BE2C (cell line): ENCODE results near the gene AOC3.

Source experiments
- DNase-seq: peaks from one replicate; pipeline ENCODE4 v3.0.0-alpha.2; 2020
- H3K27me3 ChIP-seq: fragments of 250-450 bp; sonication (Bioruptor Pico); 2 replicates; pipeline ENCODE4 v1.5.1; 2020; ENCODE audit warnings: mild to moderate bottlenecking
- H3K36me3 ChIP-seq: fragments of 250-450 bp; sonication (Bioruptor Pico); 2 replicates; pipeline ENCODE4 v1.5.1; 2020; ENCODE audit warnings: mild to moderate bottlenecking
- H3K4me1 ChIP-seq: fragments of 250-450 bp; sonication (Bioruptor Pico); 2 replicates; pipeline ENCODE4 v1.5.1; 2020
- H3K4me3 ChIP-seq: 2 replicates; pipeline ENCODE4 v1.5.1; 2011; ENCODE audit warnings: low read depth, low read length
- H3K9me3 ChIP-seq: fragments of 250-450 bp; sonication (Bioruptor Pico); 2 replicates; pipeline ENCODE4 v1.5.1; 2020
- TF ChIP-seq, protein P1 (sequence below): IDR thresholded peaks from 2 replicates; pipeline ENCODE4 v1.5.1; 2012; ENCODE audit warnings: mild to moderate bottlenecking, low read depth, low read length

Gene AOC3

DNA sequence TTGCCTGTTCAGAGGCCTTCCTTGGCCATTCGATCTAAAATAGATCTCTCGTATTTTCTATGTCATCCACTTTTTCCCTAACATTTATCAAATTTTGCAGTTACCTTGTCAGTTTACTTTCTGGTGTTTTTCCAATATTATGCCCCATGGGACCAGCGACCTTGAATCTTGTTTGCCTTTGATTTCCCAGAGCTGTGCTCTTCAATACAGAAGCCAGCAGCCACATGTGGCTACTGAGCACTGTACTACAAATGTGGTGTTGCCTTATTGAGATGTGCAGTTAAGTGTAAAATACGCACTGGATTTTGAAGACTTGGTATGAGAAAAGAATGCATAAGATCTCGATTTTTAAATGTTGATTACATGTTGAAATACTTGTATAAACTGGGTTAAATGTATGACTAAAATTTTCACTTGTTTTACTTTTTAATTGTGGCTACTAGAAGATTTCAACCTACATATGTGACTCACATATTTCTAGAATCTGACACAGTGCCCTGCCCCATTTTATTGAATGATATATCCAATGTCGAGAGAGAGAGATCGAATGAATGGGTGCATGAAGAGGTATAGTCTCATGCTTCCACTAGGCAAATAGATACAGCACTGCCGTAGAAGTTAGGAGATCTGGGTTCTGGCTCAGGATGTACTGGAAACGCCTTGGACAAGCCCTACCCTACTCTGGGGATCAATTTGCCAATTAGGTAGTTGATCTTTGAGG, 18.6 kb upstream of the AOC3 start:
- peak overlapping the region; percentile 100 for H3K4me3 ChIP-seq
- no peak for DNase-seq
- peaks cover 6% of the 10 kb centered on the region; the same call in 1 of the 2 replicates for H3K27me3 ChIP-seq
- TF ChIP-seq, protein P1, sequence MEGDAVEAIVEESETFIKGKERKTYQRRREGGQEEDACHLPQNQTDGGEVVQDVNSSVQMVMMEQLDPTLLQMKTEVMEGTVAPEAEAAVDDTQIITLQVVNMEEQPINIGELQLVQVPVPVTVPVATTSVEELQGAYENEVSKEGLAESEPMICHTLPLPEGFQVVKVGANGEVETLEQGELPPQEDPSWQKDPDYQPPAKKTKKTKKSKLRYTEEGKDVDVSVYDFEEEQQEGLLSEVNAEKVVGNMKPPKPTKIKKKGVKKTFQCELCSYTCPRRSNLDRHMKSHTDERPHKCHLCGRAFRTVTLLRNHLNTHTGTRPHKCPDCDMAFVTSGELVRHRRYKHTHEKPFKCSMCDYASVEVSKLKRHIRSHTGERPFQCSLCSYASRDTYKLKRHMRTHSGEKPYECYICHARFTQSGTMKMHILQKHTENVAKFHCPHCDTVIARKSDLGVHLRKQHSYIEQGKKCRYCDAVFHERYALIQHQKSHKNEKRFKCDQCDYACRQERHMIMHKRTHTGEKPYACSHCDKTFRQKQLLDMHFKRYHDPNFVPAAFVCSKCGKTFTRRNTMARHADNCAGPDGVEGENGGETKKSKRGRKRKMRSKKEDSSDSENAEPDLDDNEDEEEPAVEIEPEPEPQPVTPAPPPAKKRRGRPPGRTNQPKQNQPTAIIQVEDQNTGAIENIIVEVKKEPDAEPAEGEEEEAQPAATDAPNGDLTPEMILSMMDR, result no peak
- no peaks in the 10 kb centered on the region for H3K9me3 ChIP-seq
- no peaks in the 10 kb centered on the region for H3K4me1 ChIP-seq
- peaks cover 31% of the 10 kb centered on the region for H3K36me3 ChIP-seq

DNA sequence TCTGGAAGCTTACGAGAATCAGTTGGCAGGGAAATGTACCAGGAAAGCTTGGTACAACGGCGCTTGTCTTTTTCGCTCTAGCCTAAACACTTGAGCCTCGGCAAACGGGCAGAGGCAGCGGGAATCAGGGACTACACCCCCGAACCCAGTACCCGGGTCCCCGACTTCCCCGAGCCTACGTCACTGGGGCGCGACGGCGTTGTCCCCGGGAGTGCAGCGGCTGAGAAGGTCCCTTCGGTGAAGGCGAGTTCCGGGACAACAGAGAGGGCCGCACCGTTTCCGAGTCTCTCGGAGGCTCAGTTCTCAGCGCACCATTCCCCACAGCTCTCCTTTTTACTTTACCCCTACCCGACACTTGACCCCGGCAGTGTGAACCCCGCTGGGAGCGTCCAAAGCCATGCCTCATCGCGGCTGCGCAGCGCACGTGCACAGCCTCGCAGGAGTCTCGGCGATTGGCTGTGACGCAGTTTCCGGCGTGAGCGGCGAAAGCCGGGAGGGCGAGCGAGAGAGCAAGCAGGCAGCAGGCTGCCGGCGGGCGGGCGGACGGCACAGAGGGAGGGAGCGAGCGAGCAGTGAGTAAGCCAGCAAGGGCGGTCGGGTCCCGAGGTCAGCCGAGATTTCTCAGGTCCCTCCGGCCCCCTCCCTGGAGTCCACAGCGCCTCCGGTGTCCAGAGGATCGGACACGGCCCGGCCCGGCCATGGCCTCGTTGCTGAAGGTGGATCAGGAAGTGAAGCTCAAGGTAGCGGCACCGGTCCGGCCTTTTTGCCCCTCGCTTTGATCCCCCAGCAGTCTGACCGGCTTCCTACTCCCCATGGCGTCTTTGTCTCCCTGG, 17.8 kb upstream of the AOC3 start, which contains the start of gene PSME3:
Gene PSME3, plus strand, starts transcription at position 464 of the 833 bp plus-strand sequence. Its CDS starts 235 bp downstream, at position 699.
- no peaks in the 10 kb centered on the region for H3K9me3 ChIP-seq

DNA sequence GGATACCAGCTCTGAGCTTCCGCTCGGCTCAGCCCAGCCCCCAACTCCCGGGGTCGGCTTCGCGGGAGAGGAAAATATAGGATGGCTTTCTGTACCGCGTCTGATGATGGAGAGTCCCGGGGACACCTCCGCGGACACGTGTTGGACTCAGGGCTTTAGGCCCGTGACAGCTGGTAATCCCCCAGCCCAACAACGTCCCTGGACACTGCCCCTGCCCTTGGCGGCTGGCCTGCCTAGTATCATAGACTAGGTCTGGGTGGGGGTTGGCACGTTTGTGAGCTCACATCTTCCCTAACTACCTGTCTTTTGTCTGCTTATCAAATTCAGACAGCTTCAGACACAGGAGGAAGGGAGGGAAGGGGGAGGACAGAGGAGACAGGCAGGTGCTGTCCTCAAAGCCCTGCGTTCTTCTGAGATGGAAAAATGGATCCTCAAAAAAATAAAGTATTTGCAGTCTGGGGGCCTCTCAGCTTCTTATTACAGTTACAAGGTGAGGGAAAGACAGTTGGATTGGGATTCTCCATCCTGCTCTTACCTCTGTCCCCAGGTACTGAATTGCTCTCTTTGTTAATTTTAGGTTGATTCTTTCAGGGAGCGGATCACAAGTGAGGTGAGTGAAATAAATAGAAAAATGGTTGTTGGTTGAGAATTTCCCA, 17.1 kb upstream of the AOC3 start:
- no peaks in the 10 kb centered on the region for H3K27me3 ChIP-seq
- peak; percentile 49 for DNase-seq
- H3K4me1 ChIP-seq, result no peaks in the 10 kb centered on the region
- H3K4me3 ChIP-seq, result peak overlapping the region; percentile 100
- TF ChIP-seq, protein P1, result no peak
- no peaks in the 10 kb centered on the region for H3K9me3 ChIP-seq
- H3K36me3 ChIP-seq, result peaks cover 46% of the 10 kb centered on the region

More for the DNA sequence above, 17.8 kb upstream of the AOC3 start, which contains the start of gene PSME3:
- Histone ChIP-seq H3K4me1 (no peaks in the 10 kb centered on the region), H3K4me3 (peak within 1 kb of the TSS; percentile 100), H3K36me3 (peaks cover 39% of the 10 kb centered on the region), H3K27me3 (no peaks in the 10 kb centered on the region; the same call in 1 of the 2 replicates)
- peak; percentile 93 for DNase-seq
- TF ChIP-seq, protein P1, result no peak

DNA sequence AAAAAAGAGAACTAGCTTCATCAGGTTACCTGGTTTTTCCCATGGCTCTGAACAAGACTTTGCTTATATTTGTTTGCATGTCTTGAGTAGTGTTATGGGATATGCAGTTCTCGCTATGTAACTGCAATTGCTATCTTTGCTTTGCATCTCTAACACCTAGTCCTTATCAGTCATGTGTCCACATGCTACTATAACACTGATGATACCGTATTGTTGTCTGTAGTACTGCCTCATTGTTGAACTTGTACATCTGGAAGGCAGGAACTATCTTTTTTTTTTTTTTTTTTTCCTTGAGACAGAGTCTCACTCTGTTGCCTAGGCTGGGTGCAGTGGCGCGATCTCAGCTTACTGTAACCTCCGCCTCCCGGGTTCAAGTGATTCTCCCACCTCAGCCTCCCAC, 15.3 kb upstream of the AOC3 start:
- TF ChIP-seq, protein P1, result no peak
- Histone ChIP-seq H3K4me3 (no peak overlapping the region), H3K36me3 (peaks cover 62% of the 10 kb centered on the region), H3K9me3 (no peaks in the 10 kb centered on the region), H3K4me1 (no peaks in the 10 kb centered on the region), H3K27me3 (no peaks in the 10 kb centered on the region)
- no peak for DNase-seq

DNA sequence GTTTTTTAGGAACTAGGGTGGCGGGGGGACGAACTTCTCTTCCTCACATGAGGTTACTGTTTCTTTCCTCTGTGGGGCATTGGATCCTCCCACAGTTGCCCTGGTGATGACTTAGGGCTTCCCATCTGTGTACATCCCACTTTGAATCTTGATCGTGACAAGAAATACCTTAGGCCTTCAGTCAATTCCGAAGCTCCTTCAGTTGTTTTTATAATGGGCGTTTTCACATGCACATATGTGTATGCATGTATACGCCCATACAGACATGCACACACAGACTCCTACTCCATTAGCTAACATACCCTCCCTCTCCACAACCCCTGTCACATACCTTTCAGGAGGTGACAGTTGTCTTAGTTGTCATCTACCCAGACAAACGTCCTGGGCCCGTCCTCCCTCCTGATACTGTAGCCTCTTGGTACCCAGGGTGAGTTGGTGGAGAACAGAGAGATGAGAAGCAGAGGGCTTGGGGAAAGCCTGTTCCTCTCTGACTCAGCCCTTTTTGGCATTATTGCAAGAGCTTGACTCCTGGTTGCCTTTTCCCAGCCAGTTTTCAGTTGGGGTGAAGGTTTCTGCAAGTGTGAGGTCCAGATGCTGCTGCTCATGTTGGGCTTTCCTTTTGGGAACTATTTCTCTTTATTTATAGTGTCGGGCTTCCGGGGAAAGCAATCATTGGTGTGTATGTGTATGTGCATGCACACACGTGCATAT, 8.9 kb upstream of the AOC3 start:
- DNase-seq, result no peak
- Histone ChIP-seq H3K9me3 (no peaks in the 10 kb centered on the region), H3K4me3 (no peak overlapping the region), H3K4me1 (no peaks in the 10 kb centered on the region), H3K27me3 (no peaks in the 10 kb centered on the region), H3K36me3 (peaks cover 61% of the 10 kb centered on the region)
- TF ChIP-seq, protein P1, result no peak
